Stimulated activated CD8-positive, alpha-beta memory T cell treated with anti-CD3 and anti-CD28 coated beads, Interleukin-7, amount 100 ng/mL, for 4 hours (primary cell): Measurements from ENCODE around the gene BARHL2.

Experiments used
- DNase-seq, 2 donors: peaks; one replicate each; pipeline ENCODE4 v3.0.0-alpha.2; 2020; ENCODE audit warnings: low read depth in 2 of 2

The BARHL2 gene

DNA sequence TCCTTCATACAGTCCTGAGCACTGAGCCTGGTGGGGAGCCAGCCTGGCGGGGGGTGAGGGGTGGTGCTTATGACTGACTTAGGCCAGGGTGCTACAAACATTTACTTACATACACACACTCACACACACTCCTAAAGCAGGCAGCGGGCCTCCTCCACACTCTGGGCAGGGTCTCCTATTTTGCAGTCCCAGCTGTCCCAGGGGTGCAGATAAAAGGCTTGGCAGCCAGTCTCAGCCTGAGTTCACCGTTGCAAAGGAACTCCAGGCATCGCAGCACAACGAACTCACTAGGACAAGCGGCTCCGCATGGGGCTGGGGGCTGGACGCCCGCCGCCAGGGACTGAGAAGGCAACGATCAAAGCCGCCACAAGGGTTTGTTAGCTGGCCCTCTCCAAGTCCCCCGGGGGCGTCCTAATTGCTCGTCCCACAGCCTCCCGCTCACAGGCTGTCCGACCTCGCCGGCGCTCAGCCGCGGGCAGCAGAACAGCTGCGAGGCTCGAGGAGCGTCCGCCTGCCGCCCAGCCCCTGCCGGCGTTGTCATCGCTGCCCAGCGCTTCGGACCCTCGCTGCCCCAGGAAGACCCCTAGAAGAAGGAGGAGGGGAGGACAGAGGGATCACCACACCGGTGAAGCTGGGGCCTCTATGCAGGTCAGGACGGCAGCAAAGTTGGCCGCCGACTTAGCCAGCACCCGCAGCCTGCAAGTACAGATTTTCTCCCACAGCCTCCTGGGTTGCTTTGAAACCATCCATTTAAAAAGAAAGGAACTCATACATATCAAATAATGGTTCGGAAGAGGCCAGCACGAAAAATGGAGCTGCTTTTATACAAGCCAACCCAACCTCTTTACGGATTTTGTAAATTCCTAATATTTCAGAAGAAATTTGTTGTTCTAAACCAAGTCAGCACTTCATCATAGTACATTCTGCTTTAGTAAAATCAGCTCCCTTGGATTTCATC lies 6.2 kb downstream of the BARHL2 start:
- no peak for DNase-seq

DNA sequence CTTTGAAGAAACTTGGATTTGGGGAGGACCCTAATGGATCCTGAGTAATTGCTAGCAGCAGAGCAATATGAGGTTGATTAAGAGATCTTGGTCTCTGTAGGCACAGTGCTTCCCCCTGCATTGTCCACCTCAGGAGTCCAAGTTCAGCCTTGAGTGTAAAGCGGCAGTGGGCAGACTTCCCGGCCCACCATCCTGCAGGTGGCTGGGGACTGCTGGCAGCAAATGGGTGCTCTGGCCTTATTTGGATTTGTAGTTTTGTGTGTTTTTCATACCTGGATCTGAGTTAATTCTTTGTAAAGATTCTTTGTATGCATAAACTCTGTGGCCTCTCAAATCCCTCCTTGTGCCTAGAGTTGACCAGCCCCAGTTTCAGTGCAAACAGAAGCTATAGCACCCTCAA lies 7.6 kb downstream of the BARHL2 start:
- DNase-seq = no peak

DNA sequence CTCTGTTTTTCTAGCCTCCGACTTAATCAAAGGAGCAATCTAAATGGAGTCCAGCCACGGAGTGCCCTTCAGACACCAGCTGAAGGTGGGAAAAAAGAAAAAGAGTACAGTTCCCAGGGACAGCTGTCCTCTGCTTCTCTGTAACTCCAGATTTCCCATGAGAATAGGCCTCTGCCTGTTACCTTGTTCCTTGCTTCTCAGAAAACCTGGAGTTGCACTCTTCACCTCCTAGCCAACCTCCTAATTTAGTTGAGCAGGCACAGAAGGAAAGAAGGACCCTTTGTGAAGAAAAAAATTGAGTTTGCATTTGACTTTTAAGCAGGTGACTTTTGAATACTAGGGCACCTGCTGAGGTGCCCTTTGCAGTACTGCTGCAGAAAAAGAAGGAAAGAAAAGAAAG lies 8.3 kb downstream of the BARHL2 start:
- no peak for DNase-seq

DNA sequence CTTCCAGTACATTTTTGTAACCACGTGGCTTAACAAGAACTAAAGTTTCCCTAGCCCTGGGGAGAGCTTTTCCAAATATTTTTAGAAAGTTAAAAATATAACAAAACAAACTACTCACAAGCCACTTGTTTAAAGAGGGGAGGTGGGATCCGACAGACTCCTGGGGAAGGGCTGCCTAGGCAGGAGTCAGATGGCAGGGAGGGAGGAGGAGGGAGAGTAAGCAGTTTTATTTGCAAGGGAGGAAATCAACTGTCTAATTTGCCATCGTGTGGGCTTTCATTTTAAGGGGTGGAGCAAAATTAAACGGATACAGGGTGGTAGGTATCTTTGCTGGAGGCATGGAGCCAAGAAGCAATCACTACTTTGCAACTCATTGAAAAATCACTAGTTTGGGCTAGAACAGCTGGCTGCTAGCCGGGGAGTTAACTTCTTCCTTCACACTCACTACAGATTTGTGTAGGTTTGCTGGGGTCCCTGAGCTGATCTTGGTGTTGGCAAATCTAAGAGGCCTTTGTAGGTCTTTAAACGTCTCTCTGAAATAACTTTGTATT lies 8.8 kb downstream of the BARHL2 start:
- DNase-seq = no peak

DNA sequence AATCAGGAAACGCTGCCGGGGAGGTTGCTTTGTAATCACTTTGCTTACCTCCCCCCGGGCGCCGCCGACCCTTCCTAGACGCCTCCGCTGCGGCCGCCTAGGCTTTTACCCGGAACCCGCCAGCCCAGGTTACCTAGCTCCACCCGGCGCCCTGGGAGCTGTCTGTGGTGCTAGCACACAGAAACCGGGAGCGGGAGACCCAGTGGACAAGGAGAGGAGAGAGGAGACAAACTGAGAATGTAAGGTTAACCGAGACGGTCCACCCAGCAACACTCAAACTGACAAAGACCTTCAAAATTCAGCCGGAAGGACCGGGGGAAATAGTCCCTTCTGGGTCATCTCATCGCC lies 9.8 kb downstream of the BARHL2 start:
- no peak for DNase-seq

DNA sequence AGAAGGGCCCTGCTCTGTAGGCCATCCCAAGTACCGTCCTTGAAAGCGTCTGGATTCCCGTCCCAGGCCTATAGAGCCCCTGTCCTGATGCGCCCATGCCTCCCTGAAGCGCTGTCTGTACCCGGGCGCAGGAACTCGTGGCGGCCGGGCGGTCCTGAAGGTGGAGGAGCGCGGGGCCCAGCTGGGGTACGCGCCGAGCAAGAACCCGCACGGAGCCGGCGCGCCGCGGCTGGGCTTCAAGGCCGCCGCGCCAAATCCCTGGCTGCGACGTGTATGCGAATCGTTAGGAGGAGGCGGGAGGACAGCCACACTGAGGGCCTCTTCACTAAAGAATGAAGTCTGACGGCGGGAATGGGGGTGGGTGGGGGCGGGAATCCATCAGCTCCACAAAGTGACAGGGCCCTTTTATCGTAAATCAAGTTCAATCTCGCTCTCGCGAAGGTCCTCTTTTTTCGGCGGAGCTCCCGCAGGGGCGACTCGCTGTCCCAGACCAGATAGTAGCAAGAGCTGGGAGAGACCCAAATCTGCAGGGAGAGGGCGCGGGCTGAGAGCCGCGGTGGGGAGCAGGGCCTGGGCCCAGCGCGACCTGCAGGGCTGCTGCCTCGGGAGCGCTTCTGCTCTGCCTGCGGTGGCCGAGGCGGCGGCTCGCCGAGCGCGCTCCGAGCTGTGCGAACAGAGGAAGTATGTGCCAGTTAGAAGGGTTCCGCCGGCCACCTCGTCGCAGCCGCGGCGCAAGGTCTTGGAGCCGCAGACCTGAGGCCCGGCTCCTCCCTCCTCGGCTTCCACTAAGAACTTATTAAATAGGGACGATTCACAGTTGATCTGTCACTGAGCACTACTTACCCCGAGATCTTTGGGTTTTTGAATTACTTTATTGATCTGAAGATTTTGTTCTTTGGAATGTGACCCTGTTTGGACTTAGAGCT lies 10.4 kb downstream of the BARHL2 start:
- DNase-seq = no peak

DNA sequence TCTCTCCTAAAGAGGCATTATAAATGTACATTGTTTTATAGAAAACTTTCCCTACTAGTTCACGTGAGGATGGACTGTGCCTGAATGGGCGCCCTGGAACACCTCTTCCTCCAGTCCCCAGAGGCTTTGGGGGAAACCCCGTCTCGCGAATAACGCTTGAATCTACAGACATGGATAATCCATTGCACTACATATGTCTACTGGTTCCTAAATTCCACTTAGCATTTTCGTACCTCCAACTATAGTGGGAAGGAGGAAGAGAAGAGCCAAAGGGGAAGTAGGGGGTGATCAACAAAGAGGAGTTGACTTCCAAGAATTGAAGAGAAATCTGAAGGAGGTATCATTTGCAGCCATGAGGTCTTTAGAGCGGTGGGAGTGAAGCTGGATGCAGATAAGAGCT lies 11.1 kb downstream of the BARHL2 start:
- DNase-seq = no peak

DNA sequence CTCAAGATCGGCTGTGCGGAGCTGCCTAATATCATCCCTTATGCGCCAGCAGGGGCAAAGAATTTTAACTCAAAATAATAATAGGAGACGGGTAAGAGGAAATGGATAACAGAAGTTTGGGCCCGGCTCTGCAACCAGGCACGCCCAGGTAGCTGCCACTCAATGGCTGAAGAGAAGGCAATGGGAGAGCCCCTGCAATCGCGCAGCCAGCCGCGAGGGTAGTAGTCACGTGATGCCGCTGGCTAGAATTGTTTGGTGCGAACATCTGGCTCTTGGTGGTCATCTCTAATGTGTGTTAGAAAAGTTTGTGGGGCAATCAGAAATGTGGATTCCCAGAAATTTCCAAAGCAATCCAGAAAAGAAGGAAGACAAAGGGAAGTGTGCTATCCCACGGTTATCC lies 12.3 kb downstream of the BARHL2 start:
- no peak for DNase-seq

DNA sequence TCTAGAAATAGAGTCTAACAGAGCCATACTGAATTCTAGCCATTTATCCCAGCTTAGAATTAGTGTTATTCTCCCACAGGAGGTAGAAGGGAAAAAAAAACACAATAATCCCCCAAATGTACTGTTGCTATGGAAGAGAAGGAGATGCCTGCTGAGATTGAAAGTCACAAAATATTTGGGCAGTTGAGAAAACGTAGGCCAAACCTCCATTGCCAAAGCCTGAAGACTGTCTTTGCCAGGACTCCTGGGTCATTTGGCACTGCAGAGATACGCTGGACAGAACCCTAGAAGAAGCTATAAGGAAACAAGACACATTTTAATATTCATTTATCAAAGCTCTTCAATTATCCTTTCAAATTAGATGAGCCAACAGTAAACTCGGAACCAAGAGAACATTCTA lies 22.3 kb downstream of the BARHL2 start:
- no peak for DNase-seq

DNA sequence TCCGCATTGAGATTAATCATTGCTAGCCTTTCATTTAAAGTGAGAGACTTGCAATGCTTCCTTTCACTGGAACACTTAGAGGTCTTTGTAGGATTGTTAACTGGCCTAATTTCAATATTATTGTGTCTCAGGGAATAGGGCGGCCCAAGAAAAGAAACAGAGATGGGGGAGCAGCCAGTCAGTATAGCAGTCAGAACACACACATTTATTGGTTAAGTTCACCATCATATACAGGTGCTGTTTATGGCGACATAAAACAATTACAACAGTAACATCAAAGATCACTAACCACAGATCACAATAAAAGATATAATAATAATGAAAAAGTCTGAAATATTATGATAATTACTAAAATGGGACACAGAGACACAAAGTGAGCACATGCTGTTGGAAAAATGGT lies 29.4 kb downstream of the BARHL2 start:
- DNase-seq = no peak

DNA sequence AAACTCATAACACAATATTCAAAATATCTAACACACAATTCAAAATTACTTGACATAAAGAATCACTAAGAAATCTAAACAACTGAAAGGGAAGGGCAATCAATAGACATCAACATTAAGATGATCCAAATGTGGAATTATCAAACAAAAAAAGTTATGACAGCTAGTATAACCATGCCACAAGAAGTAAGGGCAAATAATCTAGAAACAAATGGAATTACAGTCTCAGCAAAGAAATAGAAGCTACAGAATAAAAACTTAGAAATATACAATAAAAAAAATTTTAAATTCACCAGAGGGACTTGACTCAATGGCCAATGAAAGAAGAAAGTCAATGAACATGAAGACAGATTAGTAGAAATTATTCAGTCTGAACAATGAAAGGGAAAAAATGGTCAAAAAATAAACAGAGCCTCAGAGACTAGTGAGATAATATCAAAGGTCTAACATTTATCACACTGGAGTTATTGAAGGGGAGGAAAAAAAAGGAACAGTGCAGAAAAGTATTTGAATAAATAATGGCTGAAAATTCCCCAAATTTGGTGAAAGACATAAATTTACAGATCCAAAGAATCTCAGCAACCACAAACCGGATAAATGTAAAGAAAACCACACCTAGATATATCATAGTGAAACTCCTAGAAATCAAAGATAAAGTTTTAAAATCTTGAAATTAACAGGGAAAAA lies 41.8 kb downstream of the BARHL2 start:
- no peak for DNase-seq

DNA sequence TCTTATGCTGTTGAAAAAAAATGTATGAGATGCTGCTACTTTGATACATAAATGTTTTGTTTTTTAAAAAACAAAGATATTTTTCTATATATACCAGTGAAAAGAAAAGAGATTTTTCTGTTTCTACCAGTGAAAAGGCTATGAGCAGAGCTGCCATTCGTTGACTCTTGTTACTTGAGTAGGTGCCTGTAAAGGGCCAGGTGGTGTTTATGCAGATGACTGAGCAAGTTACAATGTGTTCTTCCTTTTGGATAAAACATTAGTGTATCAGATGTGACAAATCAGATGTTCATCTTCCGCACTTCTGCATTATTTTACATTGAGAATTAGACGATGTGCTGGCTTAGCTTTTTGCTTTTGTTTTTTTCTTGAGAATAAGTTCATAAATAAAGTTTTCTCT lies 45.4 kb downstream of the BARHL2 start:
- no peak for DNase-seq

DNA sequence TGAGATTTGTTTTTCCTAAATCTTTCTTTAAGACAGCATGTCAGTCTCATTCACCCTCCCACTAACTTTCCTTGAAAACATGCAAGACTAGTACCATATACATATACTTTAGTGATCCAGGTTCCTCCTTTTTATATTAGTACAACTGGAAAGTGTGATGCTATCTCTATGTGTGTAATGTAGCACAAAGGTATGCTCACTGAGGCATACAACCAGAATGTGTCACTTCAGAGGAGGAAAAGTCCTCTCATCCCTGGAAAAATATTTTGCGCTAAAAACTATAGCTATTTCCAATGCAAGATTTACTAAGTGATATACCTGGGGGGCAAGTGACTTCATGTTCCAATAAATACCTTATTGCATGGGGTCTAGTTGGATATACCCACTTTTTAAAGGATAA lies 45.9 kb downstream of the BARHL2 start:
- DNase-seq = no peak
